ENCODE measurements around the gene MAP4K3.

DNA sequence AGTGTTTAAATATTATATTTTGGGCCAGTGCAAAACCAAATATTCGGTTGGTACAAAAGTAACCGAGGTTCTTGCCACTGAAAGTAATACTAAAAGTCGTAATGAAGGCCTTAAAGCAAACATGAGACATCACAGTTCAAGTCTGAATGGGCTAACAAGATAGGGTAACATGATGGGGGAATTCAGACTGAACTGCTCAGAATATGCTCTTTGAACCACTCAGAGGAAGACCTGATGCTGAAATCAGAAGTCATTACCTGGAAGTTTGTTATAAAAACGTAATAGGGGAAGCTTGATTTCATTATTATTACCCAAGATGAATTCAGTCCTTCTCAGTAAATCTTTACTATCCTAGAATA is 219.9 kb downstream of the MAP4K3 start:
- no peak for TF ChIP-seq POLR2A (IDR thresholded peaks at IDR 0.05; ENCODE audit: low read depth)
- TF ChIP-seq, protein P1, sequence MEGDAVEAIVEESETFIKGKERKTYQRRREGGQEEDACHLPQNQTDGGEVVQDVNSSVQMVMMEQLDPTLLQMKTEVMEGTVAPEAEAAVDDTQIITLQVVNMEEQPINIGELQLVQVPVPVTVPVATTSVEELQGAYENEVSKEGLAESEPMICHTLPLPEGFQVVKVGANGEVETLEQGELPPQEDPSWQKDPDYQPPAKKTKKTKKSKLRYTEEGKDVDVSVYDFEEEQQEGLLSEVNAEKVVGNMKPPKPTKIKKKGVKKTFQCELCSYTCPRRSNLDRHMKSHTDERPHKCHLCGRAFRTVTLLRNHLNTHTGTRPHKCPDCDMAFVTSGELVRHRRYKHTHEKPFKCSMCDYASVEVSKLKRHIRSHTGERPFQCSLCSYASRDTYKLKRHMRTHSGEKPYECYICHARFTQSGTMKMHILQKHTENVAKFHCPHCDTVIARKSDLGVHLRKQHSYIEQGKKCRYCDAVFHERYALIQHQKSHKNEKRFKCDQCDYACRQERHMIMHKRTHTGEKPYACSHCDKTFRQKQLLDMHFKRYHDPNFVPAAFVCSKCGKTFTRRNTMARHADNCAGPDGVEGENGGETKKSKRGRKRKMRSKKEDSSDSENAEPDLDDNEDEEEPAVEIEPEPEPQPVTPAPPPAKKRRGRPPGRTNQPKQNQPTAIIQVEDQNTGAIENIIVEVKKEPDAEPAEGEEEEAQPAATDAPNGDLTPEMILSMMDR (IDR thresholded peaks at IDR 0.05) = no peak
- no peak for TF ChIP-seq EP300 (IDR thresholded peaks at IDR 0.05)
- TF ChIP-seq POLR2AphosphoS5 (IDR thresholded peaks at IDR 0.05) = no peak

Measured in esophagus muscularis mucosa (tissue), 4 donors.